Measurements from ENCODE around the gene NCAPG2.
A peak's percentile ranks its signal among the peaks of the same experiment; 100 is the strongest.

Gene NCAPG2

DNA sequence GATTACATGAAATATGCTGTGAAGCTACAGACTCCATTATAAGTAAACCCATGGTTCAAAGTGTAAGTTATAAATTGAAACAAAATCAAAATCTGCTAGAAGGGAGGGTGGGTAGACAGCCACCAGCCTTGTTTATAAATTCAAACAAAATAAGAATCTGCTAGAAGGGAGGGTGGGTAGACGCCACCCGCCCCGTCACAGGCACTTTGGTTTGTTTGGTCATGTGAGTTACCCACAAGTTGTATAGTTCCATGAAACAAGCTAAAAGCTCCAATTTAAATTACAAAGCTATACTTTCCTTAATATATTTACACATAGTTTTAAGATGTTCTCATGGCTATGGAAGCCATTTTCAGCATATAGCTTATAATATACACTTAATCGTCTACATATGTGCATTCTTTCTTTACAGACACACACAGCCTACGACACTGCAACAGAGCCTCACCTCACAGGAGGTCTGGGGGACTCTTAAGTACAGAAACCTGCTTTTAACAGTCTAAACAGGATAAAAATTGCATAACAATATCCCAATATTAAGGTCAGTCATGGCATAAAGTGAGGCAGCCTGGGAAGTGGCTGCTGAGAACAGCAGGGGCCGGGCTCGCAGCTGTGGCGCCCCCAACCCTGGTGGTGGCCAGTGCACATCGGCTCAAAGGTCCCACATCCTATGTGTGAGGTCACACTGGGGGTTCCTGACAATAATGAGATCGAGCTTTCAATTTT is 28.1 kb upstream of the NCAPG2 start:
- DNase-seq: no peak

DNA sequence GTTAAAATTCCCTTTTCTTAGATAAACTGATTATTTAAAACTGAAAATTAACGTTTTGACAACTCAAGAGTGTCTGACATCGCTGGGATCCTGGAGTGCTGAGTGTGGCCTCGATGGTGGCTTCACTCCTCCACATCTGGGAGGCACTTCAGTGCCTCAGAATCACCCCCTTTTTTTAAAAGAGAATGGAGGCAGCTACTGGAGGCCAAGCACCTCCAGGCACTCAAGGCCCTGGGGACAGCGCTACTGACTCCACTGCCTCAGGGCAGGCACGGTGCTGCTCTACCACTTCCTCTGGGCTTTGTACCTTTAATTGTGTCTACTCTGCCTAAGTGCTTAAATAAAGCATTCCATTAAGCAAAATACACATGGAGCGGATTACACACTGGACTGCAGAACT is 27.2 kb upstream of the NCAPG2 start:
- no peak for DNase-seq

DNA sequence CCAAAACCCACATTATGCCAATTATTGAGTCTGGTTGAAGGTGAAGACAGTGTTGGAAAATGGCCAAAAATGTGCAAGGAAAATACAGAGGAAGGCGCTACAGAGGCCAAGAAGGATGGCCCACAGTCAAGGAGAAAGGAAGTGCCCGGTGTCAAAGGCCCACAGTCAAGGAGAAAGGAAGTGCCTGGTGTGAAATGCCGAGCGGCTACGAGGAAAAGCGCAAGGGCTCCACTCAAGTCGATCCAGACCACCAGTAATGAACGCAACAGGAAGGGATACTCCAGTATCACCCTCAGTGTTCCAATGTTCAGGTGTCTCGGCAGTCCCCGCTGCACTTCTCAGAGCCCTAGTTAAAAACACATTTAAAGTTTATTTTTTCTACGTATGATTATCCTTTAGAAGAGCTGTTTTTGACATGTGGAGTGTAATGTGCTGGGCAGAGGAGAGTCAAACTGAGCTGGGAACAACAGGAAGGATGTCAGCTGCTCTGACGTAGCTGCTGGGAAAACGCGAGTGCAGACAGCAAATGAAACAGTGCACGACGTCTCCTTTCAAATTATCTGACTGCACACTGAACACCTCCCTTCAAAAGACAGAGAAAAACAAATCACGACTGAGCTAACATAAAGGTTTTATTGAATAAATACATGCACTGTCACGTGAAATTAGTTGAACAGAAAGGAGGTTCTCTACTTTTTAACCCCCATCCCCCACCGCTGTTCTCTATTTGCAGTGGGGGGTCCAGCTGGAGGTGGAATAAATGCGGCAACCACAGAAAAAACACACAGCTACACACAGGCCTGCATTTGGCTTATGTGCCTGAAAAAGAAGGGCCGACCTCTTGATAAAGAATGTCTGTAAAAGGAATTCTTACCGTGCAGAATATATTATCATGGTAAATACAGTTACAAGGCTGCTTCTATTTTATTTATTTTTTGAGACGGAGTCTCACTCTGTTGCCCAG is 26.1 kb upstream of the NCAPG2 start:
- no peak for DNase-seq

DNA sequence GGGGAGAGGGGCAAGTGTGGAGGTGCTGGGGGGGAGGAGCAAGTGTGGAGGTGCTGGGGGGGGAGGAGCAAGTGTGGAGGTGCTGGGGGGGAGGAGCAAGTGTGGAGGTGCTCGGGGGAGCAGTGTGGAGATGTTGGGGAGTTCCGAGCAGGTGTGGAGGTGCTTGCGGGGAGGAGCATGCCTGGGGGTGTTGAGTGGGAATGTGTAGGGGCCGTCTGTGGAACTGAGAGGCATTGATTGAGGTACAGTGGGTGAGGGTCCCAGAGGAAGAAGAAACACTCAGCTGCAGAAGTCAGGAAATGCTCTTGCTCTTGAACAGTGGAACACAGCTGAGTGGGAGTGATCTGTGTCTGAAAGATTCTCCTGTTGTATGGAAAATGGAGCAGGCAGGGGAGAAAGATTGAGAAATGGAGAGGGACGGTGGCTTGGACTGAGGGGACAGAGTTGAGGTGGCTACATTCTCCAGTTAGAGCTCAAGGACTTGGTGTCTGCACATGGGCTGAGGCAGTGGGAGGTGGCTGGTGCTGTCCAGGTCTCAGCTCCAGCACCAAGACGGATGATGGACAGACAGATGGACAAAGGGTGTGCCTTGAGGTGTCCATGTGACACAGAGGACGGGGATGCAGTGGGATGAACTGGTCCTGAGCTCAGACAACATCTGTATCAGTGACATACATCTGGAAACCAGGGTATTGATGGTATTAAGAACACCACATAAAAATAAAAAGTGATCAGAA is 25.2 kb upstream of the NCAPG2 start:
- no peak for DNase-seq

DNA sequence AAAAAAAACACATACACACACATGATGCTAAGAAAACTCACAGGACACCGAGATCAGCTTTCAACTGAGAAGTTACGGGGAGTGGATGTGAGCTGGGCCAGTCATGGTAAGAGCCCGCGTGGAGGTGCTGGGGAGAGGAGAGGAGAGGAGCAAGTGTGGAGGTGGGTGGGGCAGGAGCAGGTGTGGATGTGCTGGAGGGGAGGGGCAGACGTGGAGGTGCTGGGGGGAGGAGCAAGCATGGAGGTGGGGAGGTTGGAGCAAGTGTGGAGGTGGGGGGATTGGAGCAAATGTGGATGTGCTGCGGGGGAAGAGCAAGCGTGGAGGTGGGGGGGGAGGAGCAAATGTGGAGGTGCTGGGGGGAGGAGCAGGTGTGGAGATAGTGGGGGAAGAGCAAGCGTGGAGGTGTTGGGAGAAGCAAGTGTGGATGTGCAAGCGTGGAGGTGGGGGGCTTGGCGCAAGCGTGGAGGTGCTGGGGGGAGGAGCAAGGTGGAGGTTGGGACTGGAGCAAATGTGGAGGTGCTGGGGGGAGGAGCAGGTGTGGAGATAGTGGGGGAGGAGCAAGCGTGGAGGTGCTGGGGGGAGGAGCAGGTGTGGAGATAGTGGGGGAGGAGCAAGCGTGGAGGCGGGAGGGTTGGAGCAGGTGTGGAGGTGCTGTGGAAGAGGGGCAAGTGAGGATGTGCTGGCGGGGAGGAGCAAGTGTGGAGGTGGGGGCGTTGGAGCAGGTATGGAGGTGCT is 24.5 kb upstream of the NCAPG2 start:
- DNase-seq: peak; percentile 14

DNA sequence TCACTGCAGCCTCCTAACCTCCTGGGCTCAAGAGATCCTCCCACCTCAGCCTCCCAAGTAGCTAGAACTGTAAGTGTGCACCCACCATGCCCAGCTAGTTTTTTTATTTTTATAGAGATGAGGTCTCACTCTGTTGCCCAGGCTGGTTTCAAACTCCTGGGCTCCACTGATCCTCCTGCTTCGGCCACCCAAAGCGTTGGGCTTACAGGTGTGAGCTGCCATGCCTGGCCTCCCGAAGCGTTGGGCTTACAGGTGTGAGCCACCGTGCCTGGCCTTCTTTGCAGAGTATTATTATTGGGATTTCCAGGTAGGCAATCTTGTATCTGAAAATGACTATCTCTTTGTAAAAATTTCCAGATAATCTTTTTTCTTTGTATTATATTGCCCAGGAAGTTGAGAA is 23.1 kb upstream of the NCAPG2 start:
- no peak for DNase-seq

DNA sequence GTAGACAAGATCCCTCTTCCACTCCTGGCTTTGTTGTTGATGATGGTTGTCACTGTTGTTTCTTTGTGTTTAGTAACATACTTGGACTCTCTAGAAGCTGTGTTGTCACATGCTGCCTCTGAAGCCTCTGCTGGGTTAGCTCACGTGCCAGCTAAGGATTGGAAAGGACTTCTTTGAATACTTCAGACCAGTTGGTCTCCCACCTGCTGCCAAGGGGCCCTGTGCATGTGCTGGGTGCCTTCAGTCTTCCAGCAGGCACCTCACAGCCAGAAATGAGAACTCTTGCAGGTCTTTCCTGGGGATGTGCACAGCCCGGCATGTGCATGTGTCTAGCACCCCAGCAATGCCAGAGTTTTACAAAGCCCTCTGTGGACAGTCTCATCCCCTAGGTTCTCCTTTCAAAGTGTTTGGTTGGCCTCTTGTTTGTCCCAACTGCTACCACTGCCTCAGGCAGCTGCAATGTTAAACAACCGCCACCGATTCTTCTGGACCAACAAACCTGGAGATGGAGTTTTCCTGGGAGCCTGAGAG is 21.7 kb upstream of the NCAPG2 start:
- DNase-seq: no peak

DNA sequence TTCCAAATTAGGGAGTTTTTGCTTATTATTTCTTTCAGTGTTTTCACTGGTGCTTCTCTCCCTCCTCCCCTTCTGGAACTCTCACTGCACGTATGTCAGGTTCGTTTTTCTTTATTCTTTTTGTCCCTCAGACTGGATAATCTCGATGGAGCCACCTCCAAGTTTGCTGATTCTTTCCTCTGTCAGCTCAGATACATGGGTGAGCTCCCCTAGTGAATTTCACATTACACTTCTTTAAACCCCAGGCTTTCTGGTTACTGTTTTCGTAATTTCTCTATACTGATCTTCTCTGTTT is 20.8 kb upstream of the NCAPG2 start:
- DNase-seq: no peak

DNA sequence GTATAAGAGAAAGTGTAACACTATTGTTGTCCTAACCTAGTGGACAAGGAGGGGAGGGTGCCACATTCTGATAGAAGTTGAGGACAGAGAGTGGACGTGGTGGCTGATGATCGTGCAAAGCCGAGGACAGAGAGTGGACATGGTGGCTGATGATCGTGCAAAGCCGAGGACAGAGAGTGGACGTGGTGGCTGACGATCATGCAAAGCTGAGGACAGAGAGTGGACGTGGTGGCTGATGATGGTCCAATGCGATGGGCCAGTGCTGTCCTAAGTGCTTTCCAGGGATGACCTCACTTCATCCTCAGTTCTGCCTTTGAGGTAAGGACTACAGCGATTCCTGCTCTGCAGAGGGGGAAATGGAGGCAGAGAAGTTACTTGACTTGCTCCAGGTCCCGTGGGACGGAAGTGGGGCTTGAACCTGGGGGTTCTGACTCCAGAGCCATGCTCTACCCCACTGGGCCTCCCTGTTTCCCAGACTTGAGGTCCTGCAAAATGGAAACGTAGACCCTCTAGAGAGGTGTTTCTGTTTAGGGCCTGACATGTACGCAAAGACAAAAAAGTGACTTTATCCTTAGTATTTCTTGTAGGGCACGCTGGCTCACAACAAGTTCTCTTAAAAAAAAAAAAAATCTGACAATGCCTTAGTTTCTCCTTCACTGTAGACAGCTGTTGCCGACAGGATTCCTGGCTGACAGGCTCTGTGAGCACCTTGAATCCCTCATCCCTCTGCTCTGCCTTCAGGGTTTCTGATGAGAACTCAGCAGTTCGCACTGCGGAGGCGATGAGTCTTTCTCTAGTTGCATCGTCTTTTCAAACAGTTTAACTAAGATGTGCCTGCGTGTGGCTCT is 20.3 kb upstream of the NCAPG2 start:
- DNase-seq: no peak

DNA sequence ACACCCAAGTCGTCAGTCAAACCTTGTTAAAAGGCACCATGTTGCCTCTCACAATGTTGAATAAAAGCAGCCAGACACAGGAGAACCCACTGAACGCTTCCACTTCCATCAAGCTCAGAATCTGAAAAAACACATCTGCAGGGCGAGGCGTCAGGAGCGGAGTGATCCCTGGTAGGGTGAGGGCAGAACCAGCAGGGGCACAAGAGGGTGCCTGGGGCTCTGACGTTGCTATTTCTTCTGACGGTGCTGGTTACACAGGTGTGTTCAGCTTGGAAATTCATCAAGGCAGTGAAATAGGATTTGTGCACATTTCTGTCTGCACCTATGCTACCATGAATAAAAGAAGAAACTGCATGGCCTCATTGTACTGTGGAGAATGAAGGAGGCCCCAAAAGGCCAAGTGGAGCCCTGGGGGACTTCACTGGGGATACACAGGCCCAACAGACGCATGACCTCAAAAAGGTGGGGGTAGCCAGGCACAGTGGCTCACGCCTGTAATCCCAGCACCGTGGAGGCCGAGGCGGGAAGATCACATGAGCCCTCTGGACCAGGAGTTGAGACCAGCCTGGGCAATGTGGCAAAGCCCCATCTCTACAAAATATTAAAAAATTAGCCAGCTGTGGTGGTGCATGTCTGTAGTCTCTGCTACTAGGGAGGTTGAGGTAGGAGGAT is 19.2 kb upstream of the NCAPG2 start:
- DNase-seq: no peak

DNA sequence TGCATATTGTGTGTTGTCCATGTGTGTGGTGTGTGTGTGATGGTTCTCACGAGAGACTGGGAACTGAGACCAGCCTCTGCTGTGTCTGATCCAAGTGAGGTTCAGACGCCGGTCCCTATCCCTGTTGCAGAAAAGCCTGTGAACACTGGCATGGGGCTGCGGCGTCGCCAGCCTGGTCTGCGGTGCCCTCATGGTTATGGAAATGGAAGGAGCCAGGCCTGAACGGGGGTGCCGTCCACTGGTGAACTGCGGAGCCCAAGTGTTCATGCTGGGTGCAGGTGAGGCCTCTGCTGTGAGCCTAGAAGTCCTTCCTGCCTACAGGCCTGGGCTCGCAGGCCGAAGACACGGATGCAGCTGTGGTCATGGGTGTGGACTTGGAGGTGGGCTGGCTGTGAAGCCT is 18.7 kb upstream of the NCAPG2 start:
- DNase-seq: no peak

DNA sequence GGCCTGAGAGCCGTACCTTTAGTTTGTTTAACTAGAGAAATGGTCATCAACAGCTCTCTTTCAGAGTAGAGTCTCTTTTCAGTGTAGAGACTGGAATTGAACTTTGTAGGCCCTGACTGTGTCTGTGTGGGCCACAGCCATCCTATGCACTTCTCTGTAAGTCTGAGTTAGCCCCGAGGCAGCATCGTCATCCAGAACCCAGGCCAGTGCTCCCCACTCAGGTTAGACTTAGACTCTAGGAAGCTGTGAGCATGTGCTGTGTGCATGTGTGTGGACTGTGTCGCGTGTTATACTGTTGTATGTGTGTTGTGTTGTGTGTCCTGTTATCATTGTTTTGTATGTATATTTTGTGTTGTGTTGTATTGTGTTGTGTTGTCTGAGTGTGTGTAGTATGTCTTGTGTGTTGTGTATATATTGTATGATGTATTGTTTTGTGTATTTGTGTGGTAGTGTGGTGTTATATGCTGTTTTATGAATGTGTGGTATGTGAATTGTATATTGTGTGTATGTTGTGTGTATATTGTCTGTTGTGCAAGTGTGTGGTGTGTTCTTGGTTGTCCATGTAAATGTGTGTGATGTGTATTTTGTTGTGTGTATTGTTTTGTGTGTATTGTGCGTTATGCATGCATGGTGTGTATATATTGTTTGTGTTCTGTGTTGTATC is 18.1 kb upstream of the NCAPG2 start:
- DNase-seq: no peak

DNA sequence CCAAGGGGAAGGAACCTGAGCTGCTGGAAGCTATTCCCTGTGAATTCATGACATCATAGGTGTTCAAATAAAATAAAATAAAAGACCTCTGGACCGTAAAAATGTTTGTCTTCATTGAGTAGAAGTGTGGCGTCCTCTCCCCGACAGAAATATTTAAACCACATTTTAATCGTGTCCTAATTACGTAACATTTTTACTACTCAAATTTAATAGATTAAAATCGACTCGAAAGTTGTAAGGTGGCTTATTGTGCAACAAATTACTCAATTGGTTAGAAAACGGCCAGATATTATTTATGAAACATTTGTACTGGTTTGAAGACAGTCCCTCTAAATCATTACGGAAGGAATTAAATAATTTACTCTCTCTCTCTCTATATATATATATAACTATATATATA is 15.5 kb upstream of the NCAPG2 start:
- no peak for DNase-seq

DNA sequence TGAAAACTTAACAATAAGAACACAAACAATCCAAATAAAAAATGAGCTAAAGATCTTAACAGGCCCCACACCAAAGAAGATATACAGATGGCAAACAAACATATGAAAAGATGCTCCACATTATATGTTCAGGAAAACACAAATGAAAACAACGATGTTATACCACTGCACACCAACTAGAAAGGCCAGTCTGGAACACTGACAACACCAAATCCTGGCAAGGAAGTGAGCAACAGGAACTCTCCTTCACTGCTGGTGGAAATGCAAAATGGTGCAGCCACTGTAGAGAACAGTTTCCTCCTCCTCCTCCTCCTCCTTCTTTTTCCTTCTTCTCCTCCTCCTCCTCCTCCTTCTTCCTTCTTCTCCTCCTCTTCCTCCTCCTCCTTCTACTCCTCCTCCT is 12.2 kb upstream of the NCAPG2 start:
- DNase-seq: no peak

DNA sequence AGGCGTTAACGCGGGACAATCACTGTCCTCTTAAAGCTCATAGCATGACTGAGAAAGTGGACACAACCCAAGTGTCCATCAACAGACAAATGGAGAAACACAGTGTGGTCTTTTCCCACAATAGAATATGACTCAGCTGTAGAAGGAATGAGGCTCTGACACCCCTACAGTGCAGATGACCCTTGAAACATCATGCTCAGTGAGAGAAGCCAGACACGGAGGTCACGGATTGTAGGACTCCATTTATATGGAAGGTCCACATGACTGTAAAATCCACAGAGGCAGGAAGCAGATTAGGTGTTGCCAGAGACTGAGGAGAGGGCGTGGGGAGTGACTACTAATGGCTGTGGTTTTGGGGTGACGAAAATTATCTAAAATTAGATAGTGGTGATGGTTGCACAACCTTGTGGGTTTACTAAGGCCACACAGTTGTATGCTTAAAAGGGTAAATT is 6.1 kb upstream of the NCAPG2 start:
- no peak for DNase-seq

DNA sequence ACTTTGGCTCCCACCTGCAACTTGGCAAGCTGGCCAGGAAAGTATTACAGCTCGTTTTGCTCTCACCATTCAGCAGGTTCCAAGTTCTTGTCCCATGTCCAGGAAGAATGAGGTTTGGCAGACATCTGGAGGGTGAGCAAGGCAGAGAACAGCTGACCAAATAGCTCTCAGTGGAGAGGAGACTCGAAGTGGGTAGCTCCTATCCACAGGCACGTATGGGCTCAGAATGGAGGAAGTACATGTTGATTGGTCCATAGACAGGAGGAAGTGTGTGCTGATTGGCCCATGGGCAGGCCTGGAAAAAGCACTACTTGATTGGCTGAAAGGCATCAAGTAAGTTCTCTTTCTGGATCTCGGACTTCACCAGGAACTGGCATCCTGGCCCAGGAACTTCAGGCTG is 3.0 kb upstream of the NCAPG2 start:
- DNase-seq: no peak

DNA sequence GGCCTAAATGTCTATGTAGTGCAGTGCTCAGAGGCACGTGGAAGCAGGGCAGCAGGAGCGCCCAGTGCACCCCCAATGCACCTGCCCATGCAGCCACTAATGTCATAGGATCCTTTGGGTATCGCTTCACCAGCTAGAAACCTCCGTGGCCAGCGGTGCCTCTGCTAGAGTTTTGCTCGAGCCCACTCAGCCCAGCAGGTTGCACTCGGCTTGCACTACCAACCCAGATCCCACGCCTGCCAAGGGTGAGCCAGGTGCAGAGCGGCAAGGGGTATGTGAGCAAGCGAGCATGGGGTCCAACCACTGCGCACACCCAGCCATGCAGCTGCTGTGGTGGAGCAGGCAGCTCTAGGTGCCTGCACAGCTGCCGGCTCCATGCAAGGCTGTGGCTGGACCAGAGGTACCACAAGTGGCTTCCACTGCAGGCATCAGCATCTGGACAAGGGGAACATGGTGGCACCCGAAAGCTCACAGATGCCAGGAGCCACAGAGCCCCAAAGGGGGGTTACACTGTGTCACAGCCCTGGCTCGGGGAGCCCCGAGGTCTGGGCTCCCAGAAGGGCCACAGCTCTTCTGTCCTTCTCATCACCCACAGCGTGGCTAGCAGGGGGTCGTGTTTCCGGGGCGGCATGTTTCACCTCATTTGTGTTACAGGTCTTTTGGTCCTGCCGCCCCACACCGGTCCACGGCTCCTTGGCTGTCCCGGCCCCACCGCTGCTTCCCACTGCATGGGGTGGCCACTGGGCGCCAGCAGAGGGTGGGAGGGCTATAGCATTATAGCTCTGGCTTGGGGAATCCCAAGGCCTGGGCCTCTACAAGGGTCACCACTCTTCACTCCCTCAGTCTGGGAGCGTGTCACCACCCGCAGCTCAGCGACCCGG is 2.3 kb upstream of the NCAPG2 start:
- no peak for DNase-seq

DNA sequence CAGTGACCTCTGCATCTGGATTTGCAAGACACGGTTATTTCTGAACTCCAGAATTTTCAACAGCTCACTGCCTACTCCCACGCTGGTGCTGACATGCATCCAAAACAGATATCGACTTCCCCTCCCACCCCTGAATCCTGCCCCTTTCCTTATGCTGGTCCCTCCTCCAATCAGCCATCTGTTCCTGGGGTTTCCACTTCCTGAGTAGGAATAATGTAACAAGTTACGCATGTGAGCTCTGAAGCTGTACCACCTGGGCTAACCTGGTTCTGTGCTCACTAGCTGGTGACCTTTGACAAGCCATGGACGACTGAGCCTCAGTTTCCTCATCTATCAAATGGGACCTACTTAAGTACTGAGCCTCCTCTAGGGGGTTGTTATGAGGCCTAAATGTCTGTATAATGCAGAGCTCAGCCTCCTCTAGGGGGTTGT is 1.7 kb upstream of the NCAPG2 start:
- no peak for DNase-seq

DNA sequence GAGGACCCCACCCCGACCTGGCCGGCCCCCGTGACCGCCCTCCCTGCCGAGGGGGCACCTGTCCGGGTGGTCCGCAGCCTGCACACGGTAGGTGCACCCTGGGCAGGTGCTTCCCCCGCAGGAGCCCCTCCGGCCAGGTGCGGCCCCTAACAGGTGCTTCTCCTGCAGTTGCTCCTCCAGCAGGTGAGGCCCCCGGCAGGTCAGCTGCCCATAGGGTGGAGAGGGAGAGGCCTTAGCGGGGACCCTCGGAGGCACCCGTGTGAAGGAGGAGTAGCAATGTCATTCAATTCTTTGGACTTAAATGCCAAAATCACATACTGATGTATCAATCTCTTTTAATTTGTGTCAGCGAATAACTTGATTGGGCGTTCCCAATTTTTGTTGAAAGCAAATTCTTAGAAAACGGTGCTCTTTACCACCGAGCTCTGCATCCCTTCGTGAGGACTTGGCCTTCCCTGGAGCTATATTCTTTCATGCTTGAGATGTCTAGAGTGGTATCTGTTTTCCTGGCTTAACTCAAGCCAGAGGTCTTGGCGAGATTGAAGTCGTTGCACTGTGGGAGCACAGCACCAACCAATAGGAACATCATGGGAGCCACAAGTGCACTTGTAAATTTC is 738 bp upstream of the NCAPG2 start:
- no peak for DNase-seq
